ENCODE measurements around the gene PLA2G4B. TPM values are rescaled to one million over a fixed set of nuclear protein-coding genes. Genes with fewer than 3 reads are reported as not detected.

Gene PLA2G4B
- total RNA-seq, 1 experiment from 2014 or later, result 11.0 TPM

GRCh38 chr15:41879321-41879845 lies 40.7 kb downstream of the PLA2G4B start (continued):
- TF ChIP-seq PREB (CRISPR knock-in tag; IDR thresholded peaks at IDR 0.05; ENCODE audit: borderline replicate concordance) (no peak), CBFB (CRISPR knock-in tag; IDR thresholded peaks at IDR 0.05; ENCODE audit: low read depth) (no peak), ESRRA (CRISPR knock-in tag; IDR thresholded peaks at IDR 0.05; ENCODE audit: borderline replicate concordance) (no peak), ZSCAN18 (CRISPR knock-in tag; IDR thresholded peaks at IDR 0.05) (no peak)

GRCh38 chr15:41880156-41880877 lies 41.7 kb downstream of the PLA2G4B start:
- no peaks in the 10 kb centered on the region for H3K36me3 Mint-ChIP-seq
- H3K9me3 Mint-ChIP-seq, result no peaks in the 10 kb centered on the region
- DNase-seq (ENCODE audit: low spot score) (no peak), ATAC-seq (no peak)
- H3K4me1 Mint-ChIP-seq, result peaks cover 8% of the 10 kb centered on the region
- no peak overlapping the region for H3K27ac Mint-ChIP-seq
- peaks cover 33% of the 10 kb centered on the region for H3K27me3 Mint-ChIP-seq (ENCODE audit: low read depth)
- no peak for TF ChIP-seq OVOL2 (CRISPR knock-in tag; IDR thresholded peaks at IDR 0.05; ENCODE audit: borderline replicate concordance)
- no peak for TF ChIP-seq HMGA2 (CRISPR knock-in tag; IDR thresholded peaks at IDR 0.05)
- TF ChIP-seq SMAD3 (CRISPR knock-in tag; IDR thresholded peaks at IDR 0.05; ENCODE audit: borderline replicate concordance), result no peak
- TF ChIP-seq SOX15 (CRISPR knock-in tag; IDR thresholded peaks at IDR 0.05), result no peak
- no peak for TF ChIP-seq ZNF317 (CRISPR knock-in tag; IDR thresholded peaks at IDR 0.05; ENCODE audit: borderline replicate concordance, low read depth)
- TF ChIP-seq HMGXB4 (CRISPR knock-in tag; IDR thresholded peaks at IDR 0.05), result no peak
- no peak for TF ChIP-seq ATF1 (CRISPR knock-in tag; IDR thresholded peaks at IDR 0.05)
- TF ChIP-seq MYBL2 (CRISPR knock-in tag; IDR thresholded peaks at IDR 0.05), result no peak
- TF ChIP-seq NFYB (CRISPR knock-in tag; conservative IDR thresholded peaks at IDR 0.05; ENCODE audit: low read depth), result no peak
- TF ChIP-seq SP1 (CRISPR knock-in tag; conservative IDR thresholded peaks at IDR 0.05), result no peak
- TF ChIP-seq EMX1 (CRISPR knock-in tag; IDR thresholded peaks at IDR 0.05), result no peak
- no peak for TF ChIP-seq FOXP1 (CRISPR knock-in tag; IDR thresholded peaks at IDR 0.05; ENCODE audit: borderline replicate concordance)
- no peak for TF ChIP-seq ZNF121 (CRISPR knock-in tag; IDR thresholded peaks at IDR 0.05)
- no peak for TF ChIP-seq CREB1 (CRISPR knock-in tag; IDR thresholded peaks at IDR 0.05)
- ChIA-PET POLR2A (interaction anchor here (0.6 to 1.1 kb wide), 2 partner anchors 27 to 48 kb away, joined by 3 read pairs; no protein-coding TSS in a partner anchor), CTCF (interaction anchor here (1.1 to 1.9 kb wide), 3 partner anchors 22 to 106 kb away, joined by 8 to 9 read pairs (median 8); partner anchors contain the start of gene MAPKBP1)
- no peak overlapping the region for H3K4me3 Mint-ChIP-seq

- peak overlapping the region; percentile 51 for H3K4me3 Mint-ChIP-seq
- no peaks in the 10 kb centered on the region for H3K36me3 Mint-ChIP-seq
- POLR2A ChIA-PET, result interaction anchor here (0.6 to 1.1 kb wide), 2 partner anchors 28 to 48 kb away, joined by 3 read pairs; no protein-coding TSS in a partner anchor
- H3K27ac Mint-ChIP-seq, result no peak overlapping the region
- DNase-seq (ENCODE audit: low spot score) (no peak), ATAC-seq (no peak)
- peaks cover 8% of the 10 kb centered on the region for H3K4me1 Mint-ChIP-seq
- H3K9me3 Mint-ChIP-seq, result no peaks in the 10 kb centered on the region
- CTCF ChIA-PET, result interaction anchor here (1.0 to 2.1 kb wide), 5 partner anchors 10 to 107 kb away, joined by 3 to 9 read pairs (median 8); partner anchors contain the start of gene MAPKBP1
- H3K27me3 Mint-ChIP-seq (ENCODE audit: low read depth), result peaks cover 33% of the 10 kb centered on the region
- TF ChIP-seq SOX15 (CRISPR knock-in tag; IDR thresholded peaks at IDR 0.05) (no peak), CDX4 (CRISPR knock-in tag; IDR thresholded peaks at IDR 0.05; ENCODE audit: borderline replicate concordance) (no peak), NFE2L1 (CRISPR knock-in tag; IDR thresholded peaks at IDR 0.05) (no peak), STAT6 (CRISPR knock-in tag; conservative IDR thresholded peaks at IDR 0.05; ENCODE audit: low read depth) (no peak), NR2C2 (CRISPR knock-in tag; IDR thresholded peaks at IDR 0.05) (no peak), ATF6 (CRISPR knock-in tag; IDR thresholded peaks at IDR 0.05) (no peak)
Observed at GRCh38 chr15:41881086-41881485, 42.4 kb downstream of the PLA2G4B start.
